OCI-LY7 (cell line): ENCODE results near the gene TAGLN3. TPM values are rescaled to one million over a fixed set of nuclear protein-coding genes. Genes with fewer than 3 reads are reported as not detected.

Source experiments
- BruUV-seq: library from RNA; stranded (reverse); fragments of 400-500 nt; replicated peaks from 2 replicates; lab custom pipeline; 2021; lab: Mats Ljungman, UMichigan
- CTCF ChIA-PET: fragments of 300-600 bp; sonication (Branson Sonifier 250); formaldehyde crosslinking; loops from one replicate; lab custom pipeline; 2022; ENCODE audit warnings: antibody characterized with exemption; ENCODE audit not compliant: unreplicated experiment; lab: Charles Lee
- POLR2A ChIA-PET: fragments of 300-600 bp; sonication (Branson Sonifier 250); formaldehyde crosslinking; loops from one replicate; lab custom pipeline; 2022; ENCODE audit warnings: antibody characterized with exemption; lab: Charles Lee
- DNase-seq: peaks from one replicate; pipeline ENCODE4 v3.0.0-alpha.2; 2015; ENCODE audit warnings: low spot score
- H2AFZ ChIP-seq: fragments of 200-600 bp; sonication (generic), shearing (Covaris generic); 2 replicates; pipeline ENCODE4 v1.6.1; 2014; ENCODE audit warnings: mild to moderate bottlenecking, antibody characterized with exemption, low read length, moderate library complexity
- H3K27ac ChIP-seq: fragments of 200-600 bp; sonication (generic); 2 replicates; pipeline ENCODE4 v1.5.1; 2014; ENCODE audit warnings: mixed run types, low read depth, mild to moderate bottlenecking, moderate library complexity, low read length, inconsistent platforms; ENCODE audit not compliant: poor library complexity, severe bottlenecking
- H3K36me3 ChIP-seq: fragments of 200-600 bp; sonication (generic); 2 replicates; pipeline ENCODE4 v1.6.1; 2014; ENCODE audit warnings: mild to moderate bottlenecking, antibody characterized with exemption, low read length, moderate library complexity, mixed read lengths; ENCODE audit not compliant: insufficient read depth
- H3K4me1 ChIP-seq: fragments of 200-600 bp; sonication (generic); 2 replicates; pipeline ENCODE4 v1.5.1; 2014; ENCODE audit warnings: mild to moderate bottlenecking, low read length; ENCODE audit not compliant: insufficient read depth, poor library complexity, severe bottlenecking
- H3K4me2 ChIP-seq: fragments of 200-600 bp; sonication (generic); 2 replicates; pipeline ENCODE4 v1.6.1; 2014; ENCODE audit warnings: mild to moderate bottlenecking, low read length
- H3K4me3 ChIP-seq: fragments of 200-600 bp; sonication (generic); 2 replicates; pipeline ENCODE4 v1.5.1; 2014; ENCODE audit warnings: mild to moderate bottlenecking, low read depth, low read length; ENCODE audit not compliant: poor library complexity, severe bottlenecking
- H3K79me2 ChIP-seq: fragments of 200-600 bp; sonication (generic); 2 replicates; pipeline ENCODE4 v1.6.1; 2016; ENCODE audit warnings: low read depth, mild to moderate bottlenecking, low read length, moderate library complexity, mixed read lengths; ENCODE audit not compliant: insufficient read depth
- H3K9me2 ChIP-seq: fragments of 200-600 bp; sonication (generic); 2 replicates; pipeline ENCODE4 v1.6.1; 2016; ENCODE audit warnings: mild to moderate bottlenecking, low read length, mixed read lengths; ENCODE audit not compliant: insufficient read depth
- H3K9me3 ChIP-seq: fragments of 200-600 bp; sonication (generic); 2 replicates; pipeline ENCODE4 v1.6.1; 2014; ENCODE audit warnings: mild to moderate bottlenecking, mixed run types, low read length, mixed read lengths
- H4K20me1 ChIP-seq: fragments of 200-600 bp; sonication (generic); 2 replicates; pipeline ENCODE4 v1.6.1; 2014; ENCODE audit warnings: mild to moderate bottlenecking, antibody characterized with exemption, low read length, moderate library complexity, mixed read lengths; ENCODE audit not compliant: insufficient read depth
- CTCF ChIP-seq: fragments of 200-600 bp; sonication (generic); conservative IDR thresholded peaks from 2 replicates; pipeline ENCODE4 v1.5.1; 2014; ENCODE audit warnings: mild to moderate bottlenecking, antibody characterized with exemption, low read length, moderate library complexity, mixed read lengths
- EZH2phosphoT487 ChIP-seq: fragments of 200-600 bp; sonication (generic); IDR thresholded peaks from 2 replicates; pipeline ENCODE4 v1.6.1; 2018; ENCODE audit warnings: low read depth, borderline replicate concordance, mild to moderate bottlenecking, mixed run types, antibody characterized with exemption, low read length, moderate library complexity, mixed read lengths
- intact Hi-C: fragments of 100-400 bp; cut with micrococcal nuclease; formaldehyde crosslinking; loops from one replicate; pipeline ENCODE4 v1.10.0; 2022; ENCODE audit not compliant: unreplicated experiment
- total RNA-seq, 2 experiments: library from RNA; depleted of rRNA in 1 of 2; stranded (reverse); fragments of >200 nt in 1 of 2; shearing (Covaris generic) in 1 of 2; gene quantifications; 2 replicates each; pipeline ENCODE4 v1.2.3, GENCODE V29; 2014 to 2022

Gene TAGLN3
- total RNA-seq, 2 experiments from 2014 or later = not detected

DNA sequence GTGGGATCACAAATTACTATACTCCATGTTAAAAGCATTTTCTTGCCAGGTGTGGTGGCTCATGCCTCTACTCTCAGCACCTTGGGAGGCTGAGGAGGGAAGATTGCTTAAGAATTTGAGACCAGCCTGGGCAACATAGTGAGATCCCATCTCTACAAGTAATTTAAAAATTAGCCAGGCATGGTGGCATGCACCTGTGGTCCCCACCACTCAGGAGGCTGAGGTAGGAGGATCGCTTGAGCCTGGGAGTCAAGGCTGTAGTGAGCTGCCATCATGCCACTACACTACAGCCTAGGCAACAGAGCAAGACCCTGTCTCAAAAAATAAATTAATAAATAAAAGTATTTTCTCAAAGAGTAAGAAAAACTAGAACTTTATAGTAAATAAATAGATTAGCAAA is 42.8 kb upstream of the TAGLN3 start:
- CTCF ChIA-PET = no interaction called here
- H2AFZ ChIP-seq = no peak overlapping the region
- no peak overlapping the region for H3K4me2 ChIP-seq
- H3K36me3 ChIP-seq = no peaks in the 10 kb centered on the region
- TF ChIP-seq CTCF = no peak
- TF ChIP-seq EZH2phosphoT487 = no peak
- H3K79me2 ChIP-seq = no peaks in the 10 kb centered on the region
- POLR2A ChIA-PET = interaction anchor here (1.0 to 1.1 kb wide), 2 partner anchors 15 to 19 kb away, joined by 3 to 4 read pairs; no protein-coding TSS in a partner anchor
- H3K4me3 ChIP-seq = no peak overlapping the region
- no TSS peak for BruUV-seq
- no peaks in the 10 kb centered on the region for H4K20me1 ChIP-seq
- H3K9me2 ChIP-seq = no peaks in the 10 kb centered on the region
- H3K9me3 ChIP-seq = no peaks in the 10 kb centered on the region
- H3K4me1 ChIP-seq = no peaks in the 10 kb centered on the region
- no peak for DNase-seq
- intact Hi-C loops = no loop called here
- no peak overlapping the region for H3K27ac ChIP-seq

- BruUV-seq = no TSS peak
- DNase-seq = no peak
- POLR2A ChIA-PET = interaction anchor here (1.1 kb wide), 1 partner anchor 20 kb away, joined by 3 read pairs; no protein-coding TSS in a partner anchor
- H2AFZ ChIP-seq = no peak overlapping the region
- no peaks in the 10 kb centered on the region for H4K20me1 ChIP-seq
- no peaks in the 10 kb centered on the region for H3K36me3 ChIP-seq
- H3K4me1 ChIP-seq = no peaks in the 10 kb centered on the region
- no peaks in the 10 kb centered on the region for H3K9me2 ChIP-seq
- no peaks in the 10 kb centered on the region for H3K79me2 ChIP-seq
- no peaks in the 10 kb centered on the region for H3K9me3 ChIP-seq
- intact Hi-C loops = no loop called here
- H3K27ac ChIP-seq = no peak overlapping the region
- CTCF ChIA-PET = no interaction called here
- no peak overlapping the region for H3K4me3 ChIP-seq
- TF ChIP-seq CTCF (no peak), EZH2phosphoT487 (no peak)
- H3K4me2 ChIP-seq = no peak overlapping the region
These were observed 42.3 kb upstream of the TAGLN3 start for GRCh38 chr3:111956449-111956848.

GRCh38 chr3:111956995-111957734 is 41.6 kb upstream of the TAGLN3 start:
- POLR2A ChIA-PET = interaction anchor here (0.7 to 1.5 kb wide), 4 partner anchors 20 to 1413 kb away, joined by 3 to 4 read pairs (median 4); no protein-coding TSS in a partner anchor
- no TSS peak for BruUV-seq
- intact Hi-C loops = no loop called here
- H3K9me3 ChIP-seq = no peaks in the 10 kb centered on the region
- no peaks in the 10 kb centered on the region for H3K9me2 ChIP-seq
- H4K20me1 ChIP-seq = no peaks in the 10 kb centered on the region
- H3K4me2 ChIP-seq = no peak overlapping the region
- no peaks in the 10 kb centered on the region for H3K4me1 ChIP-seq
- no peaks in the 10 kb centered on the region for H3K79me2 ChIP-seq
- no peak for DNase-seq
- TF ChIP-seq CTCF (no peak), EZH2phosphoT487 (no peak)
- no peaks in the 10 kb centered on the region for H3K36me3 ChIP-seq
- no peak overlapping the region for H3K4me3 ChIP-seq
- CTCF ChIA-PET = no interaction called here
- H3K27ac ChIP-seq = no peak overlapping the region
- H2AFZ ChIP-seq = no peak overlapping the region
